GM12878 (cell line): ENCODE data around the gene STRN4. TPM values are rescaled to one million over a fixed set of nuclear protein-coding genes. Genes with fewer than 3 reads are reported as not detected.

Experiments
- ATAC-seq: fragments of 200-7000 bp; cut with Tn5 transposase; 3 replicates; pipeline ENCODE4 v1.9.1; 2020; ENCODE audit warnings: mild to moderate bottlenecking, moderate library complexity
- BruUV-seq: library from RNA; stranded (reverse); fragments of 400-500 nt; replicated peaks from 2 replicates; lab custom pipeline; 2021; lab: Mats Ljungman, UMichigan
- CTCF ChIA-PET: fragments of 300-600 bp; sonication (Branson Sonifier 250); formaldehyde crosslinking; extraction: SDS; loops from one replicate; lab custom pipeline; 2021; ENCODE audit warnings: inconsistent platforms; lab: Yijun Ruan, JAX
- POLR2A ChIA-PET: fragments of 350-600 bp; formaldehyde crosslinking; extraction: SDS; loops from one replicate; lab custom pipeline; 2021; ENCODE audit warnings: inconsistent platforms; lab: Charles Lee
- RAD21 ChIA-PET: fragments of 300-600 bp; sonication (Branson Sonifier 250); formaldehyde crosslinking; loops from one replicate; lab custom pipeline; 2023; ENCODE audit warnings: antibody characterized with exemption; ENCODE audit not compliant: unreplicated experiment; lab: Charles Lee
- SMC1A ChIA-PET: fragments of 300-600 bp; sonication (Branson Sonifier 250); formaldehyde crosslinking; loops from one replicate; lab custom pipeline; 2023; ENCODE audit not compliant: unreplicated experiment, uncharacterized antibody; lab: Charles Lee
- DNase-seq: peaks from one replicate; pipeline ENCODE4 v3.0.0-alpha.2; 2011; ENCODE audit warnings: low read depth, low spot score
- FAIRE-seq: peaks from 3 replicates; lab custom pipeline; 2011; peaks lifted over from hg19 to GRCh38; lab: Jason Lieb, UNC
- H2AFZ ChIP-seq: 2 replicates; pipeline ENCODE4 v1.6.0; 2011; ENCODE audit warnings: low read depth, low read length, control low read depth; ENCODE audit not compliant: control insufficient read depth
- H3K27ac ChIP-seq: 2 replicates; pipeline ENCODE4 v1.5.1; 2011; ENCODE audit warnings: control low read depth; ENCODE audit not compliant: control insufficient read depth, insufficient read depth
- H3K27me3 ChIP-seq, 2 experiments: replicated peaks in 1 of 2; 2 replicates each; pipeline versions ENCODE4 v1.6.0 to v1.6.1; 2011; ENCODE audit warnings: low read length in 1 of 2; ENCODE audit not compliant: control insufficient read depth in 2 of 2, insufficient read depth in 2 of 2
- H3K36me3 ChIP-seq, 2 experiments: 2 replicates each; pipeline ENCODE4 v1.5.1; 2011; ENCODE audit warnings: low read length in 1 of 2; ENCODE audit not compliant: control insufficient read depth in 2 of 2, insufficient read depth in 2 of 2
- H3K4me1 ChIP-seq: 2 replicates; pipeline ENCODE4 v1.6.1; 2011; ENCODE audit warnings: mild to moderate bottlenecking, low read length, moderate library complexity, mixed read lengths; ENCODE audit not compliant: control insufficient read depth, insufficient read depth
- H3K4me2 ChIP-seq: 2 replicates; pipeline ENCODE4 v1.6.0; 2011; ENCODE audit warnings: control low read depth; ENCODE audit not compliant: control insufficient read depth, insufficient read depth
- H3K4me3 ChIP-seq: fragments of 200-600 bp; sonication (generic); 2 replicates; pipeline ENCODE4 v1.5.1; 2016
- H3K79me2 ChIP-seq: 2 replicates; pipeline ENCODE4 v1.6.0; 2011; ENCODE audit warnings: low read length; ENCODE audit not compliant: control insufficient read depth, insufficient read depth
- H3K9ac ChIP-seq: 2 replicates; pipeline ENCODE4 v1.8.0; 2011; ENCODE audit warnings: low read length, control low read depth, mixed read lengths; ENCODE audit not compliant: control insufficient read depth, insufficient read depth
- H3K9me3 ChIP-seq: replicated peaks from 3 replicates; pipeline ENCODE4 v1.5.1; 2011; ENCODE audit warnings: mild to moderate bottlenecking, low read length; ENCODE audit not compliant: control insufficient read depth, insufficient read depth
- H4K20me1 ChIP-seq: 2 replicates; pipeline ENCODE4 v1.6.0; 2011; ENCODE audit not compliant: control insufficient read depth, insufficient read depth
- CBX3 ChIP-seq: fragments of 200-600 bp; sonication (generic); IDR thresholded peaks from 2 replicates; pipeline ENCODE4 v1.6.1; 2016; ENCODE audit warnings: low read depth, borderline replicate concordance
- HDGF ChIP-seq: fragments of 450-650 bp; IDR thresholded peaks from 2 replicates; pipeline ENCODE4 v1.6.1; 2016; ENCODE audit warnings: antibody characterized with exemption
- IKZF1 ChIP-seq: fragments of 450-650 bp; conservative IDR thresholded peaks from 2 replicates; pipeline ENCODE4 v1.6.1; 2017; ENCODE audit warnings: antibody characterized with exemption, mild to moderate bottlenecking
- MEF2B ChIP-seq: fragments of 450-650 bp; IDR thresholded peaks from 2 replicates; pipeline ENCODE4 v1.6.1; 2018; ENCODE audit warnings: mild to moderate bottlenecking, moderate library complexity; ENCODE audit not compliant: partially characterized antibody, poor library complexity, severe bottlenecking
- NFYB ChIP-seq: IDR thresholded peaks from 2 replicates; pipeline ENCODE4 v1.6.1; 2011; ENCODE audit warnings: low read depth, mild to moderate bottlenecking, low read length, improper control_type of control experiment, moderate library complexity; ENCODE audit not compliant: insufficient read depth
- RAD21 ChIP-seq: IDR thresholded peaks from 2 replicates; pipeline ENCODE4 v1.6.1; 2011; ENCODE audit warnings: mild to moderate bottlenecking, low read depth, low read length, moderate library complexity; ENCODE audit not compliant: insufficient read depth
- RUNX3 ChIP-seq: IDR thresholded peaks from 2 replicates; pipeline ENCODE4 v1.6.1; 2012; ENCODE audit warnings: low read length, inconsistent platforms
- SMC3 ChIP-seq: IDR thresholded peaks from 2 replicates; pipeline ENCODE4 v1.6.1; 2011; ENCODE audit warnings: low read length, improper control_type of control experiment, borderline replicate concordance
- WGBS: methylation state at CpG from one replicate; pipeline ENCODE4 v1.1.6; 2016; ENCODE audit warnings: low lambda C conversion rate; ENCODE audit not compliant: insufficient replicate concordance, insufficient coverage; ENCODE audit errors: missing lambda C conversion rate; 5-methylcytosine and 5-hydroxymethylcytosine counted together
- in situ Hi-C: fragments of 300-500 bp; cut with MboI; formaldehyde crosslinking; loops from 9 replicates; pipeline ENCODE4 v1.14.3; 2018; ENCODE audit warnings: mixed read lengths
- intact Hi-C: fragments of 100-400 bp; cut with micrococcal nuclease; formaldehyde crosslinking; loops from one replicate; pipeline ENCODE4 v1.14.2; 2022; ENCODE audit not compliant: unreplicated experiment
- polyA plus RNA-seq, 11 experiments: library from polyadenylated mRNA; depleted of rRNA in 4 of 11; unstranded in 6 of 11; stranded (reverse) in 5 of 11; fragments of >200 nt; fragmentation: Nextera tagmentation in 4 of 11; fragmentation: Illumina TruSeq in 1 of 11; extraction: Ambion mirVana in 4 of 11; extraction: Trizol in 1 of 11; gene quantifications; 1 replicate in 1 of 11; 2 replicates in 10 of 11; pipeline versions ENCODE4 v1.2.1 to v1.2.3, GENCODE V29; 2011 to 2016; ENCODE audit warnings: inconsistent platforms in 2 of 11, missing spikeins in 2 of 11, low read depth in 1 of 11
- total RNA-seq, 4 experiments: library from RNA; depleted of rRNA in 3 of 4; stranded (reverse); fragments of >200 nt in 3 of 4; fragmentation: Illumina TruSeq in 1 of 4; extraction: Trizol in 1 of 4; gene quantifications; 2 replicates each; pipeline versions ENCODE4 v1.2.1 to v1.2.3, GENCODE V29; 2013 to 2021
- TF ChIP-seq, protein P1 (sequence below), 3 experiments: IDR thresholded peaks in 2 of 3; conservative IDR thresholded peaks in 1 of 3; 2 replicates each; pipeline ENCODE4 v1.5.1; 2011; ENCODE audit warnings: low read depth in 3 of 3, low read length in 3 of 3, mild to moderate bottlenecking in 3 of 3, control low read depth in 2 of 3, moderate library complexity in 2 of 3, inconsistent platforms in 1 of 3, mixed read lengths in 1 of 3; ENCODE audit not compliant: control insufficient read depth in 2 of 3, insufficient read depth in 1 of 3; ENCODE audit errors: extremely low read depth in 1 of 3

The STRN4 gene
- total and polyA plus RNA-seq, 10 of the 15 experiments (the other 5 are each of a cell fraction or from before 2014, with no cell fraction given): 0.42 to 62.8 (median 22.5) TPM

- no peaks in the 10 kb centered on the region for H3K4me1 ChIP-seq
- ChIA-PET SMC1A (interaction anchor here (0.5 to 2.2 kb wide), 15 partner anchors 9 to 224 kb away, joined by 3 to 14 read pairs (median 3); no protein-coding TSS in a partner anchor), POLR2A (interaction anchor here (0.5 to 1.5 kb wide), 3 partner anchors 13 to 1493 kb away, joined by 4 to 8 read pairs (median 5); no protein-coding TSS in a partner anchor), CTCF (interaction anchor here (0.6 to 8.9 kb wide), 41 partner anchors 8 to 420 kb away, joined by 3 to 134 read pairs (median 5); partner anchors contain the start of genes DACT3 and SLC1A5)
- no peak overlapping the region for H3K4me2 ChIP-seq
- no peaks in the 10 kb centered on the region; a peak in 1 of 4 replicates for H3K36me3 ChIP-seq
- no peaks in the 10 kb centered on the region; the same call in 1 of the 2 replicates for H4K20me1 ChIP-seq
- TF ChIP-seq RAD21 (peak; percentile 58), NFYB (peak; percentile 67), MEF2B (no peak), RUNX3 (0 out of 2 replicates have a peak, but pooled peaks have one; percentile 14), CBX3 (no peak), HDGF (peak; percentile 61; the same call in 1 of the 2 replicates), SMC3 (peak; percentile 49; the same call in 1 of the 2 replicates), IKZF1 (no peak)
- TF ChIP-seq, protein P1, sequence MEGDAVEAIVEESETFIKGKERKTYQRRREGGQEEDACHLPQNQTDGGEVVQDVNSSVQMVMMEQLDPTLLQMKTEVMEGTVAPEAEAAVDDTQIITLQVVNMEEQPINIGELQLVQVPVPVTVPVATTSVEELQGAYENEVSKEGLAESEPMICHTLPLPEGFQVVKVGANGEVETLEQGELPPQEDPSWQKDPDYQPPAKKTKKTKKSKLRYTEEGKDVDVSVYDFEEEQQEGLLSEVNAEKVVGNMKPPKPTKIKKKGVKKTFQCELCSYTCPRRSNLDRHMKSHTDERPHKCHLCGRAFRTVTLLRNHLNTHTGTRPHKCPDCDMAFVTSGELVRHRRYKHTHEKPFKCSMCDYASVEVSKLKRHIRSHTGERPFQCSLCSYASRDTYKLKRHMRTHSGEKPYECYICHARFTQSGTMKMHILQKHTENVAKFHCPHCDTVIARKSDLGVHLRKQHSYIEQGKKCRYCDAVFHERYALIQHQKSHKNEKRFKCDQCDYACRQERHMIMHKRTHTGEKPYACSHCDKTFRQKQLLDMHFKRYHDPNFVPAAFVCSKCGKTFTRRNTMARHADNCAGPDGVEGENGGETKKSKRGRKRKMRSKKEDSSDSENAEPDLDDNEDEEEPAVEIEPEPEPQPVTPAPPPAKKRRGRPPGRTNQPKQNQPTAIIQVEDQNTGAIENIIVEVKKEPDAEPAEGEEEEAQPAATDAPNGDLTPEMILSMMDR (IDR thresholded peaks at IDR 0.05 in 2 of 3, conservative IDR thresholded peaks at IDR 0.05 in 1 of 3; ENCODE audit: control insufficient read depth in 2 of 3, extremely low read depth in 1 of 3, insufficient read depth in 1 of 3, low read depth in 3 of 3, low read length in 3 of 3): peak; percentile 73 to 76 (median 75)
- TF ChIP-seq, all 136 proteins: peak for 6
- Histone ChIP-seq H3K9me3 (no peaks in the 10 kb centered on the region), H2AFZ (no peak overlapping the region), H3K9ac (no peak overlapping the region), H3K27me3 (no peaks in the 10 kb centered on the region), H3K79me2 (no peaks in the 10 kb centered on the region), H3K4me3 (no peak overlapping the region), H3K27ac (no peak overlapping the region)
- RAD21 ChIA-PET: interaction anchor here (0.7 to 1.7 kb wide), 9 partner anchors 35 to 224 kb away, joined by 3 to 19 read pairs (median 5); no protein-coding TSS in a partner anchor
- intact Hi-C loops (loop anchor here (5.0 kb wide), 1 partner anchor 226 kb away; no protein-coding TSS in a partner anchor), in situ Hi-C loops (loop anchor here (5.0 kb wide), 1 partner anchor 89 kb away; no protein-coding TSS in a partner anchor)
- ATAC-seq (peak; percentile 87), DNase-seq (no peak), FAIRE-seq (peak; percentile 79)
- 16% methylated on average over 4 of the region's 4 CpGs for WGBS
- BruUV-seq: no TSS peak
Measured at GRCh38 chr19:46753420-46754155, 7.3 kb upstream of the STRN4 start.
